ENCODE results near the gene TULP4. TPM values are rescaled to one million over a fixed set of nuclear protein-coding genes. Genes with fewer than 3 reads are reported as not detected.

TULP4 gene
- total and polyA plus RNA-seq, 2 of the 8 experiments (the other 6 are each of a cell fraction or from before 2014, with no cell fraction given), result 7.7 to 51.6 TPM

- TF ChIP-seq HDAC2 (IDR thresholded peaks at IDR 0.05; ENCODE audit: borderline replicate concordance in 1 of 2, low read depth in 2 of 2, low read length in 2 of 2) (no peak), RFX5 (IDR thresholded peaks at IDR 0.05; ENCODE audit: borderline replicate concordance, low read depth, low read length) (no peak), BRCA1 (IDR thresholded peaks at IDR 0.05; ENCODE audit: low read depth, low read length) (no peak), SIX5 (IDR thresholded peaks at IDR 0.05; ENCODE audit: low read depth, low read length) (no peak), JUN (IDR thresholded peaks at IDR 0.05; ENCODE audit: low read depth, low read length) (no peak), CEBPB (IDR thresholded peaks at IDR 0.05; ENCODE audit: low read depth, low read length) (no peak), SRF (IDR thresholded peaks at IDR 0.05; ENCODE audit: low read depth, low read length) (no peak)
These were observed 93.7 kb downstream of the TULP4 start (continued) for GRCh38 chr6:158405933-158406332.
